ENCODE measurements around the gene CLUH.
"Not testable (repeated sequence)": the region's sequence is repeated elsewhere in the genome, so short reads cannot be mapped to it uniquely, and the experiment has no call there.

DNA sequence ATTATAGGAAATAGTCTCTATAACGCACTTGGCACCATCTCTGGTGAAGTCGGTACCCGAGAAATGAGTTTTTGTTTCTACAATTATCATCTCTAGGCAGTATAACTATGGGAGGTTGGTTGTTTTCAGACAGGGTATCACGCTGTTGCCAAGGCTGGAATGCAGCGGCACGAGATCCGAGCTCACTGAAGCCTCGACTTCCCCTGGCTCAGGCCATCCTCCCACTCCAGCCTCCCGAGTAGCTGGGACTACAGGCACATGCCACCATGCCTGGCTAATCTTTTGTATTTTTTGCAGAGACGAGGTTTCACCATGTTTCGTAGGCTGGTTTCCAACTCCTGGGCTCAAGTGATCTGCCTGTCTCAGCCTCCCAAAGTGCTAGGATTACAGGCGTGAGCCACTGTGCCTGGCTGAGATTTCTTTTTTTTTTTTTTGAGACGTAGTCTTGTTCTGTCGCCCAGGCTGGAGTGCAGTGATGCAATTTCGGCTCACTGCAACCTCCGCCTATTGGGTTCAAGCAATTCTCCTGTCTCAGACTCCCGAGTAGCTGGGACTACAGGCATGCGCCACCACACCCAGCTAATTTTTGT lies 12.3 kb downstream of the CLUH start:
- not testable (repeated sequence) for TF ChIP-seq CTCF (IDR thresholded peaks at IDR 0.05); ZFX (IDR thresholded peaks at IDR 0.05; ENCODE audit: borderline replicate concordance)

Measured in 22Rv1 (cell line).